PFSK-1 (cell line): ENCODE data around the gene GHRL.

Experiments
- POLR2AphosphoS5 ChIP-seq: IDR thresholded peaks from 2 replicates; pipeline ENCODE4 v1.6.1; 2012; ENCODE audit warnings: low read depth, mild to moderate bottlenecking, control low read depth, low read length, moderate library complexity
- TAF1 ChIP-seq: IDR thresholded peaks from 2 replicates; pipeline ENCODE4 v1.6.1; 2012; ENCODE audit warnings: low read length, control low read depth, borderline replicate concordance; ENCODE audit not compliant: insufficient read depth

DNA sequence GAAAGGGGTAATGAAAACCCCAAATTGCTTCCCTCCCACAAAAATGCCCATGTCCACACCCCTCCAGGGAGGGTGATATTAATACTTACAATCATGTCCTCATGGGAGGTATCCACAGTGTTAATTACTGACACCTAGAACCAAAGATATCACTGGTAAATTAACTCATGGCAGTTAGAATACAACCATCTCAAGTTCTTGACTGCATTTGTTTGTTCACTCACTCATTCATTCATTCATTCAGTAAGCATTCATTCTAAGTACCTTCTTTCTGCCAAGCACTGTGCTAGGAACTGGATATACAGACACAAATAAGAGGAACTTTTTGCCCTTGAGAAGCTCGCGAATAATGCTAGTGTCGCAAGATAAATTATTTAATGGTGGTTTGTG lies 25.2 kb upstream of the GHRL start:
- TF ChIP-seq TAF1, result no peak
- TF ChIP-seq POLR2AphosphoS5, result no peak
